GM12865 (cell line): Measurements from ENCODE around the gene FZD2.
"Not testable (repeated sequence)": the region's sequence is repeated elsewhere in the genome, so short reads cannot be mapped to it uniquely, and the experiment has no call there.

ENCODE experiments used
- DNase-seq: peaks from one replicate; pipeline ENCODE4 v3.0.0; 2010; ENCODE audit warnings: low read depth
- H3K4me3 ChIP-seq: 2 replicates; pipeline ENCODE4 v1.5.1; 2011; ENCODE audit warnings: mild to moderate bottlenecking, low read depth, low read length, control low read depth
- CTCF ChIP-seq: IDR thresholded peaks from 2 replicates; pipeline ENCODE4 v1.5.1; 2011; ENCODE audit warnings: low read length, control low read depth, low read depth, inconsistent platforms; ENCODE audit not compliant: insufficient read depth; ENCODE audit errors: missing control alignments

FZD2 gene

DNA sequence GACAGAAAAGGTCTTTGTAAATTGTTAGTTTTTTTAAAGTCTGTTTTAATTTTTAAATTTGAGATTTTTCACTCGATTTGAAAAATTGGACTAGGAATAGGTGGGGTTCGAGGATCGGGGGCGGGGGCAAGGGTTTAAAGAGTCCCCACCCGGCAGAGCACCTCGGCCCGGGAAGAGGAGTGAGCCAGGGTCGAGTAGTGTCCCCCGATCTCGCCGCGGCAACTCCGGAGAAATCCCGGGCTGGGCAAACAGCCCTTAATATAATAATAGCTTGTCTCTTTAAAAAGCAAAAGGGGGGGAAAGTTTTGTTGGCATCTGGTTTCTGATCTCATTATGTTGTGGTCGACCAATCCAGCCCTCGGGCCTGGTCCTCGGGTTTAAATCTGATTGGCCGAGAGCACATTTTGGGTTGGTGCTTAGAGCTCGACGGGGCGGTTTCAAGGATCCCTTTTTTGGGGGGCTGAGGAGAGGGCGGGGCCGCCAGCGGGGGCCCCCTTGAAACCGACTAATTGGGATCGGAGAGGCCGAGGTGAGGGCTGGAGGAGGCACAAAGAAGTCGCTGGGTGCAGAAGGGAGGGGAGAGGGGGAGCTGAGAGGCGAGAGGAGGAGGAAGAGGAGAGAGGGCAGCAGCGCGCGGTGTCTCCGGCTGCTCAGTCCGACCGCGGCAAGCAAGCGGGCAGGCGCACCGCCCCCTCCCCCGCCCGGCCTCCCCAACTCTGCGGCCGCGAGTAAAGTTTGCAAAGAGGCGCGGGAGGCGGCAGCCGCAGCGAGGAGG, at the start of gene FZD2:
Gene FZD2 (plus strand): TSS at position 653 of the 775 bp plus-strand sequence. CDS start 205 bp downstream, outside the sequence.
- no peak for TF ChIP-seq CTCF
- peak; percentile 86 for DNase-seq
- peak within 1 kb of the TSS; percentile 72 for H3K4me3 ChIP-seq

DNA sequence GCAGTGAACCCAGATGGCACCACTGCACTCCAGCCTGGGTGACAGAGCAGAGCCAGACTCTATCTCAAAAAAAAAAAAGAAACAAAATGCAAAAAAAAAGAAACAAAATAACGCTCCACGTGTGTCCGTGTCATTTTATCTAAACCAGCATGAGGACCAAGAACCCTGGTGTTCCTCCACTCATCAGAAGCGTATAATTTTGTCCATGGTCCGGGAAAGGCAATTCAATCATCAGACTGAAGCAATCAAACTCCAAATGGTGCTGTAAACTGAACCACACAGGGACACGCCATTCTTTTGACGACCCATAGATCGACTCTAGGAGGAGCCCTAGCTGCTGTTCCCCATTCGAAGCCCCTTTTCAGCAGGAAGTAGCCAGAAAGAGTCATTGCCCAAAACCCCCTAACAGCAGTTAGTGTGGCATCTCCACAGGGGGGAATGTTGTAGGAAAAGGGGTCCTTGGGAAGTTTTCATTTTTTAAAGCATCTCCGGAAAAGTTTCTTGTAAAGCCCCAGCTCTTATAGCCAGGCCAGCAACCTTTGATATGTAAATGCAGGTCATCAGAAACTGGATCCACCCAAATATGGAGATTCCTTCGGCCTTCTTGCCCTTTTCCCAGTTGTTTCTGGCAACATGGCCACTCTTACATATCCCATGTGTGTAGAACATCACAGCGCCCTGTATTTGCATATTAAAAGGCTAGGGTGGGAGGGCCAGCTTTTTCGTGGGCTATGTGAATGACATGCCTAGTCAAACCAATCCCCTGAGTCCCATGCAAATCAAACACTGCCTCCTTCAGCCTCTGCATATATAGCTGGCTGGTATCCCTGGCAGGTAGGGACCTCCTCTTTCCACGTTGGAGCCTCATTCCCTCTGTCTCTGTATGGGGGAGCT, 45.8 kb upstream of the FZD2 start:
- not testable (repeated sequence) for H3K4me3 ChIP-seq
- peak; percentile 33 for DNase-seq

DNA sequence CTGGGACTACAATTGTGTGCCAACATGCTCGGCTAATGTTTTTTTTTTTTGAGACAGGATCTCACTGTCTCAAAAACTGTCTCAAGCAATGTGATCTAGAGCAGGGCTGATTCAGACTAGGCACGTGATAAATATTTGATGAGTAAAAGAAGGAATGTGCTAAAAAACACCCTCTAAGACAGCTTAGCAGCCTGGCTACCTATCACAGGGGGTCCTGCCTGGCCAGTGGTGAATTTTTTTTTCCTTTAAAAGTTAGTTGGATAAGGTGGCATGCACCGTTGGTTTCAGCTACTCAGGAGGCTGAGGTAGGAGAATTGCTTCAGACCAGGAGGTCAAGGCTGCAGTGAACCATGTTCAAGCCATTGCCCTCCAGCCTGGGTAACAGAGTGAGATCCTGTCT, 39.3 kb upstream of the FZD2 start:
- no peak for DNase-seq
- TF ChIP-seq CTCF = no peak
- no peak overlapping the region for H3K4me3 ChIP-seq

- H3K4me3 ChIP-seq = no peak overlapping the region
Observed at GRCh38 chr17:44522883-44523671, 34.2 kb upstream of the FZD2 start.

DNA sequence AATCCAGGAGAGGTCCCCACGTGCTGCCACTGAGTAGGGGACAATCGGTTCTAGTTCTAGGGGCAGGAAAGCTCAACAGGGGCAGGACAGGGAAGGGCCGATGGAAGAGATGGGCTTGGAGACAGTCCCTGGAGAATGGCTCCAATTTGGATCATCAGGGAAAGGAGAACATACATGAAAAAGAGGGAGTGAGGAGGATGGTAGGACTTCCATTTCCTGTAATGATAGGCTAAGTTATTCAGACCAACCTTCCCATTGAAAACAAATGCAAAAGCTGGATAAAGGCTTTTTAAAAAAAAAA, 33.7 kb upstream of the FZD2 start:
- H3K4me3 ChIP-seq = no peak overlapping the region
- no peak for DNase-seq
- no peak for TF ChIP-seq CTCF

More at GRCh38 chr17:44522883-44523671, 34.2 kb upstream of the FZD2 start:
- peak; percentile 75 for TF ChIP-seq CTCF
- DNase-seq = peak; percentile 82

DNA sequence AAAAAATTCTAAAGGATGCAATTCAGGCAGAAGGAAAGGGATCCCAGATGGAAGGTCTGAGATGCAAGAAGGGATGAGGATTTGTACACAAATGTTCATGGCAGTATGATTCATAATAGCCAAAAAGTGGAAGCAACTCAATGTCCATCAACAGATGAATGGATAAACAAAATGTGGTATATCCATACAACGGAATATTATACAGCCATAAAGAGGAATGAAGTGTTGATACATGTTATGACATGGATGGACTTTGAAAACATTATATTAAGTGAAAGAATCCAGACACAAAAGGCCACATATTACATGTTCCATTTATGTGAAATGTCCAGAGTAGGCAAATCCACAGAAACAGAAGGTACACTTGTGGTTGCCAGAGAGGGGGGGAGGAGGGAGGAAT, 30.2 kb upstream of the FZD2 start:
- no peak overlapping the region for H3K4me3 ChIP-seq
- no peak for TF ChIP-seq CTCF
- no peak for DNase-seq

DNA sequence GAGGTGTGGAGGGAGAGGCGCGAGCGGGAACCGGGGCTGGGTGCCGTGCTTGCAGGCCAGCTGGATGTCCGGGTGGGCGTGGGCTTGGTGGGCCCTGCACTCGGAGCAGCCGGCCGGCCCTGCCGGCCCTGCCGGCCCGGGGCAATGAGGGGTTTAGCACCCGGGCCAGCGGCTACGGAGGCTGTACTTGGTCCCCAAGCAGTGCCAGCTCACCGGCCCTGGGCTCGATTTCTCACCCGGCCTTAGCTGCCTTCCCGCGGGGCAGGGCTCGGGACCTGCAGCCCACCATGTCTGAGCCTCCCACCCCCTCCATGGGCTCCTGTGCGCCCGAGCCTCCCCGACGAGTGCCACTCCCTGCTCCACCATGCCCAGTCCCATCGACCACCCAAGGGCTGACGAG, 29.3 kb upstream of the FZD2 start:
- no peak overlapping the region for H3K4me3 ChIP-seq
- no peak for DNase-seq
- TF ChIP-seq CTCF = no peak
